ENCODE results near the gene ATP2B2.
A peak's percentile ranks its signal among the peaks of the same experiment; 100 is the strongest.

Gene ATP2B2

DNA sequence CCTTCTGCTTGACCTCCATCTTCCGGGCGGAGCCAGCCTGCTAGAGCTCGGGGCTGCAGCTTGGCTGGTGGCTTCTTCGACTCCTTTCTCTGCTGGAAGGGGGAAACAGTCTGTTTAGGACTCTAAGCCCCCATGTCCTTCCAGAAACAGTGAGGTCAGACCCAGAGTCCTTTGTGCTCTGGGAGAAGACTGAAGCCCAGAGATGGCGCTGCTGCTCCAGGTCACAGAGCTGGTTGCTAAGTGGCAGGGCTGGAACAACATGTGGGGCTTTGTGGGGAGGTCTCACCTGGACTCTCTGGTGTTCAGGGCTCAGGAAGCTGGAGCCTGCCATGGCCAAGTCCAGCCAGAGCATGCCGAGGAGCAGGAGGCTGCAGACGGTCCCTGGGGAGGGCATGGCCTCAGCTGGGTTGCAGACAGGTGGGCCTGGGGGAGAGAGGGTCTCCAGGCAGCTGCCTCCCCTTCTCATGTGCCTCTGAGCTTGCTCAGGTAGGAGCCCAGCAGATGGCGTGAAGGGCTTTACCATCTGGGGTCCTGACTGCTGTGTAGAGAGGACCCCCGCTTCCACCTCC, 215.5 kb downstream of the ATP2B2 start:
- DNase-seq = no peak

DNA sequence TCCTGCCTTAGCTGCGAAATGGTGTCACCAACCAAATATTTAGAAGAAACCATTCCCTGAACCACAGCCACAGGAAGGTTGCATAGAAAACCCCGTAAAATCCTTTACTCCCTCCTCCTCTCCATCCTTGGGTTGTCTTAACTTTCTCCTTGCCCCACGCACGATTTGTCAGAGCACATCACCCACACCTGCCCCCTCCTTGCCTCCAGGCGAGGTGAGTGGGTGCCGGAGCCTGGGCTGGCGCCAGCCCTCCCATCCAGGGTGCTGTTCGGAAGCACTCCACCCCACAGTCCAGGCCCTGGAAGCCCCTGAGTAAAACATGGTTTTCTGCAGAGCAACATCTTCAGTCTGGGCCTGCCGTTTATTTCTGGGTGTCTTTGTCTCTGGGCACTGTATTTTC, 216.3 kb downstream of the ATP2B2 start:
- no peak for DNase-seq

DNA sequence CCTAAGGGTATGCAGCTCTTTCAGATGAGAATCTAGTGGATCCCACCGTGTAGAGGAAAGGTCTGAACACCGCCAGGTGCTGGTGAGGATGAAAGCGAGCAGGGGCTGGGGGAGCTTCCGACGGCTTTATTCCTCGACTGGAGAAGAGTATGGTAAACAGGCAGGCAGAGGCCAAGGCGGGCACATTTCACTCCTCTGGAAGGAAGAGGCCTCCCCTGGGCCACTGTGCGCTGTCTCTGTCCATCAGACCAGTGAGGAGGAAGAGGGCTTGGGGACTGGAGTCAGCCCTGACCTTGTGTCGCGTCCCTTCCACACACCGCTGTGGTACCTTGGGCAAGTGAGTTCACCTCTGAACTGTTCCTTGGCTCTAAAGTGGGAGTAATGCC, 216.8 kb downstream of the ATP2B2 start:
- no peak for DNase-seq

DNA sequence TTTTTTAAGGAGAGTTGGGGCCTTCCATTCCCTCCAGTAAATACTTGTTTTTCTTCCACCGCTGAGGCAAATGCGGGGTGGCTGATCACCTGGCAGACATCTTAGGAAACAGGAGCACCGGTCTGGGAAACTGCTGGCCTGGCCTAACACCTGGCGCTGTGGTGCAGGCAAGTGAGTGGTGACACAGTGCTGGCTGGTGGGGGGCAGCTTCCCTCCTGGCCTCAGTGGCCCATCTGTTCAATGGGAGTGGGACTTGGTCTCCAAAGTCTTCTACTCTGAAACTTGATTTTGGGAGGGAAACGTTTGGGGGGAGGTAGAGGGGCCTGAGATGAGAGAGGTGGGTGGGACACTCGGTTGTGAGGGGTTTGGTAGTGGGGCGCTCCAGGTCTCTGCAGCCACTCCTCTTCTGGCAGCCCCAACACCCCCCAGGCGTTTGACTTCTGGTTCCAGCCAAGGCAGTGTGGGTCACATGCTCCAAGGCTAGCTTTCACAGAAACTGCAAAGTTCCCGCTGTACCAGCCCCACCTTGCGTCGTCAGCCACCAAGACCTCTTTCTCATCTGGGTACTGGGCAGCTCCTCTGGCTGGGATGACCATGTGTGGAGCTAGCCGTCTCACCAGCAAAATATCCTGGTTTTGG, 217.3 kb downstream of the ATP2B2 start:
- DNase-seq = no peak

DNA sequence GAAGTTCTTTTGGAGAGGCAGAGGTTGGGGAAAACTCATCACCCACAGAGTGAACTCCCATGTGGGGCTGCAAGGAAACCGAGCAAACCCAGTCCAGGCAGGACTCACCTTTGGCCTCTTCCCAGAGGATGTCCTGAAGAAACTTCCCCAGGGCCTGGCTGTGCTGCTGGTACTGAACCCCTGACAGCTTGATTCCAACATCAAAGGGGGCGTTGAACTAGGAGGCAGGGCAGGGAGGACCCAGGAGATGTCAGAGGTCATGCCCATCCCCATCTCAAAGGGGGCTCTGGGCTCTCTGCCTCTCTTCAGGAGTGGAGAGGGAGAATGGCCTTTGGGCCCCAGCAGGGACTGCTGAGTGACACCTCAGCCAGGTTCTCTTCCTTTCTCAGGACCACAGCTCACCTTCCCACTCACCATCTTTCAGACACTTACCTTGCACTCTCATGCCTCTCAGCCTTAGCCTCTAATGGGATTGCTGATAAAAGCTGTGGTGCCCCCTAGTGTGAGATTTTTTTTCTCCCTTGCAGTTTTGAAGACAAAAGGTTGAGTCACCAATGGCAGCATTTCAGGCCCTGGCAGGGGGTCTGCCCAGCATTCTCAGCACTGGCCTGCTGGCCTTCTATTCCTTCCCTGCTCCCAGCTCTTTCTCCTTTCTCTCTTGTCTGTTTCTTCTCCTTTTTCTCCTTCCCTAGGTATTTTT, 218.6 kb downstream of the ATP2B2 start:
- peak in 1 of 2 experiments; percentile 77 for DNase-seq

DNA sequence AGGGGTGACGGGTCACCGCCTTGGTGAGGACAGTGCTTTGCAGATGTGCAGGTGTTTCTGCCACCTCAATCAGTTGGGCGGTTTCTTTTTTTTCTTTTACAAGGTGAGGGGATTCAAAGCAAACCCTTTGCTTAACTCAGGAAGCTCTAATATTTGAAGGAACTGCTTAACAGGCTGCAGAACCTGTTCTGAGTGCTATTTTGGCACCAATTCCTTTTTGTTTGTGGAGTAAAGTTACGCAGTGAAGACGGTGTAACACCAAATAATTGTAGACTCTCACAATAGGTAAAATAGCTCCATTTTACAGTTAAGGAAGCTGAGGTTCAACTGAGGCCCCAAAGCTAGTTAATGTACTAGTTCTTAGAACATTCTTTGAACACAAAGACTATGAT, 219.3 kb downstream of the ATP2B2 start:
- DNase-seq = no peak

DNA sequence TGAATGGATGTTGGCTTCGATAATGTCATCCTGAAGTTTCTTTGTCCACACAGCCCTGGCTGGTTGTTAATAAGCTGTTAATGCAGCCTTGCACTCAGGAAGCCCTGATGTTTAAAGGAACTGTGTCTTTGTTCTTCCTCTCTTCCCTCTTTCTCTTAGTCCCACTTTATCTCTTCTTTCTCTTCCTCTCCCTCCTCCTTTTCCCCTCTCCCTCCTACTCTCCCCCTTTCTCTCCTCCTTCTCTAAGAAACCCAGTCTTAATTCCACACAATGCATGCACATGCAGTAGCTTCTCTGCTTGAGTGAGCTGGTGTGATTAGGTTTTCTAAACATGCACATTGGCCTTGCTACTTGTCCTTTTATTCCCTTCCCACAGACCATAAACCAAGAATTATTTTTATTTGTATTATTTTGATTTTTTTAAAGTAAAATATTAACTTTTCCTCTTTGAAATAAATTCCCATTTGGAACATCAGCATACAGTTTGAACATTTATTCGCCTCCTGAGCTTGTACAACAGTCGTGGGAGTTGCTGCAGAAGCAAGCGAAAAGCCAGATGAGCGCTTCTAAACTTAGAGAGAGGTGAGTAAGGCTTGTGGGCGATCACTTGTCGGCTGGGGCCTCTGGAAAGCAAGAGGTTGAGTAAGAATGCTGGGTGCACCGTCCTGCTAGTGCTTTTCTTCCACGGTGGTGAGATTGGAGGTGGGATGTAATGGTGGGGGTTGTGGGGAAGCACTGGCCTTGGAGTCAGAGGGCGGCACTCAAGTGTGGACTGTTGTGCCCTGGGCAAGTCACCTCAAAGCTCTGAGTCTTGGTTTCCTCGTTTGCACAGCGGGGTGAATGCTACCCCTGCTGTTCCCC, 219.9 kb downstream of the ATP2B2 start:
- no peak for DNase-seq

DNA sequence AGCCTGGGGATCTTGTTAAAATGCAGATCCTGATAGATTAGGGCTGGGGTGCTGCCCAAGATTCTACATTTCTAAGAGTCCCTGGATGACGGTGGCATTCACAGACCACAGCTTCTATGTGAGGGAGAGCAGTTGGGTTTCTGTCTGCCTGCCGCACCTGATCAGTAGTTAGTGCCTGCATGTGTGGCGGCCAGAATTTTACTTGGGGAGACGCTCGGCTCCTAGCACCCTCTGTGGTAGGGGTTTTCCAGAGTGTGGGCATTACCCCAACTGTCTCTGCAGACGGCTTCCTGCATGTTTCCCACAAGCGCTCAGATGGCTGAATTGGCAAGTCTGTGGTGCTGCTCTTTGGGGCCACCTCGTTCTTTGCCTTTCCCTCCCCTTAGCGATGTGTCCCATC, 220.9 kb downstream of the ATP2B2 start:
- DNase-seq = no peak

DNA sequence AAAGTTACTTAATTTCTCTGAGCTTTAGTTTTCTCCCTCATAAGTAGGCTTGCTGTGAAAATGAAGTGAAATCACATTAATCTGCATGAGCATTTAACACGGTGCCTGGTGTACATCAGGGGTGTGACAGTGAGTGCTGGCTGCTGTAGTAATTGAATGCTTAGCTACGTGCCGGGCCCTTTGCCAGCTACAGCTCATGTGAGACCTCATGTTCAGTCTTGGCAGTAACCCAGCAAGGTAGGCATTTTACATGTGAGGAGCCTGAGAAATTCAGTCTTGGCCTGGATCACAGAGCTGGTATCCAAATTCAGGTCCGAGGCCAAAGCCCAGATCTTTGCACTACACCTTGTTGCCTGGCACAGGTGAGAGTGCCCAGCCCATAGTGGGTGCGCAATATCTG, 221.7 kb downstream of the ATP2B2 start:
- no peak for DNase-seq

DNA sequence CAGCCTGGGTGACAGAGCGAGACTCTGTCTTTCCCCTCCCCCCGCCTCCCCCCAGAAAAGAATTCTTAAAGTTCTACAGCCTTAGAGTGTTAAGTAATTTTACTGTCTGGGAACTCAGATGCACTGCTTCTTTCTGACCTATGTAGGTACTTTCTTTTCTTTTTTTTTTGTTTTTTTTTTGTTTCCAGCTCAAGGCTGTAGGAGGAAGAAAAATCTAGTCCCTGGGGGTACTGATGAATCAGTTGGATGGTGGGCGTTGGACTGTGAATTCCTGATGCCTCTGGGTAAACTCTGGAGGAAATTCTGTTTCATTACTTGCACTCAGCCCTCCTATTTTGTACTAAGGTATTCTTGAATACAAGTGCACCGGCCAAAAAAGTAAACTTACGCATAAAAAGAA, 223.4 kb downstream of the ATP2B2 start:
- DNase-seq = no peak

DNA sequence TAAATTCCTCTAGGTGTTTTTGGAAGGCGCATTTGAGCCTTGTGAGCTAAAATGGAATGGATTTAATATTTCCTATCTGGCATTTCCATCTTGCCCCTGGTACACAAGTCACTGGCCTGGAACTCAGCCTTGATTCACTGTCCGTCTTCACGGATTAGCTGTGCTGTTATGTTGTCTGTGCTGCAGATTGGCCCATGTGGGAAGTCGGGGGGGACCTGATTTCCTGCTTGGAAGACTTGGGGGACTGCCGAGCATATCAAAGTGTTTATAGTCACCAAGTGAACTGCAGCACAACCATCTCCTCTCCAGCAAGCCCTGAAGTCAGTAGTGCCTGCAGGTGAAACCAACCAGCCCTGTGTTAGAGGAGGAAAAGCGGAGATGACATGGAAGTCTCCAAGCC, 224.8 kb downstream of the ATP2B2 start:
- DNase-seq = no peak

DNA sequence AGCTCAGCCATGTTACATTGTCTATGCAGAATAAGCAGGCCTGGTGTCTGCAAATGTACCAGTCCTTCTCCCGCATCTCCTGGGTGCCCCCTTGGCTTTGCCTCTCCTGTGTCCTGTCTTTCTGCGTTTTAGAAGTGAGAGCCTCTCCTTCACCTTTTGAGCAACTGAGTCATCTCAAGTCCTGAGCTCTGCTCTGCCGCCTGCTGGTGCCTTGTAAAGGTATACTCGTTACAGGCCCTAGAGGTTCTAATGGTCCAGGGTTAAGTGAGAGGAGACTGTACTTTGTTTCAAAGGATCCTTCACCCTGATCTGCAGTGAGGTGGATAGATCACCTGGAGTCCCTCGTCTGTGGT, 225.2 kb downstream of the ATP2B2 start:
- DNase-seq = no peak

DNA sequence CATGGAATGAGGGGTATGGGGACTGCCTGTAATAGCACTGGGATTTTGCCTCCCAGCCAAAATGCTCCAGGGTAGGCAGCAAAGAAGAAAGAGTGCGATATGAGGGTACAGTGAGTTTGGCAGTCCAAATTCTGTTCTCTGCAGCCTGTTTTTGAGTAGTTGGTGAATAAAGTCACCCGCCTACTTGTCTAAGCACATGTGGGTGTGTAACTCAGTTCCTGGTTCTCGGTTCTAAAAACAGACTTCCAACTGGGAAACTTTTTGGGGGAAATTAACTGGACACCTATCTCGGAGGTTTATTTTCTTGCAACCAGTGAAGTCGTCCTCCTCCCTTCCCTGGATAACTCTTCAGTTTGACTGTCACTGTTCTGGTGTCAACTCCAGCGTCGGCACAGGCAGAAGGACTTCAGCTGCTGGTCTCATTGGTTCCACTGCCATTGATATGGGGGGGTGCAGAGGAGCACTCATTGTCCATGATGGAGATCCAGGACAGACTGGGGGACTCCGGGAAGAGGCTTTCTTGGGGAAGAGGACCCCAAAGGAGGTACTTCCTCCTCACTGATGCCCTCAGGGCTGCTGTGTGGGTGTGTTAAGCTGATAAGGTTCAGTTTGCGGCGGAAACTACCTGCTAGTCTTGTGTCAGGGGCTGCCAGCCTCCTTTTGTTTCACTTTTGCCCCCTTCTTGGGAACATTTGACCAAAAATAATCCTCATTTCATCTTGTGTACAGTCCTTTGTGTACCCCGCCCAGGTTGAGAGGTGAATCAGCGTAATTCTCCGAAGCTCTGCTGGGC, 225.8 kb downstream of the ATP2B2 start:
- DNase-seq = no peak

DNA sequence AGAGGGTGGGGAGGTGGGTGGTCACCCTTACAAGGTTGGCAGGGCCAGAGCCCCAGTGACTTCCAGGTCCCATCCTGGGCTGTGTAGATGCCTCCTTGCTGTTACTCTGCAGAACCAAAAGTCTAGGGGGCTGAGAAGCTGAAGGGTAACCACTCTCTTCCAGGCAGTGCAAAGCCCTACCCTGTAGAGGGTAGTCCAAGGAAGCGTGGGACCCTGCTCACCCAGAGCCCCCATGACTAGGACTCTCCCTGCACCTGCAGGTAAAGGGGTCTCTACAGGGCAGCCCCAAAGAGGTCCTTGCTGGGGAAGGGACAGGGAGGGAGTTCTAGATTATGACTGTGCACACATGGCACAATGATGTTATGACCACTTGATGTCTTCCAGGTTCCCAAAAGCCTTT, 226.9 kb downstream of the ATP2B2 start:
- no peak for DNase-seq

DNA sequence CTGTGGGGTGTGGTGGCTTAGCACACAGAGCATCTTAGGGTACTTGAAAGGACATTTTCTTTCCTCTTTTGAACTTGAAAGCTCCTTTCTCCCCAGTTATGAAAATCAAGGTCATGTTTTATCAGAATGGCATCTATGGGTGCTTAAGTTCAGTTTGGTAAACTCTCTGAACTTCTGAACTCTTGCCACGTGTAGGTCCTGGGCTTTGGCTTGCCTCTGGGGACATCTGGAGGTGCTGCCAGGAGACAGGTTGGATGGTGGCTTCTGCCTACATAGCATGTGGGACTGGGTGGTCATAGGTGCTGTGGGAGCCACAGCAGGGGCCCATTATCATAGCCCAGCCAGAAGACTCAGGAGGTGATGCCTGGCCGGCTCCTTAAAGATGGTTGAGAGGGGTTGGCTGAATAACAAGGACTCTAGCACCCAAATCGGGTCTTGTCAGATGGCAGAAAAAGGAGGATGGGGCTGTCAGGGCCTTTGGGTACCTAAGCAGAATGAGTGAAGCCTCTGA, 228.2 kb downstream of the ATP2B2 start:
- DNase-seq = no peak

DNA sequence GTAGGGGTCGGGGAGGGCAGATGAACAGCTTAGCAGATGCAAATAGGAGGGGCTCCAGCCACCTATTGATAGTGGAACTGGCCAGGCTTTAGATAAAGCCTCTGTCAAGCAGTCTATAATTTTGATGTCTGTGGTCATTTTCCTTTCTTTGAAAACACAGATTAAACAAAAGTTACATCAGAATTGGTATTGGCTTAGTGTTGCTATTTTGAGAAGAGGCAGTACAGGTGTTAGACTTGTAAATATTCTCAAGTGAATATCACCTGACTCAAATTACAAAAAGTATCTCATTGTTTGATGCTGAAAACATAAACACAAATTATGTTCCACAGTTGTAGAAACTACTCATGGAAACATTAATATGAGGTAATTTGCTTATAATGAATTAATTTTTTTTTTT, 230.8 kb downstream of the ATP2B2 start:
- DNase-seq = no peak

Data from cerebellar nuclear complex (tissue), 1 donor.